Liver (tissue), 9 donors: ENCODE measurements around the gene ANKRD23. TPM values are rescaled to one million over a fixed set of nuclear protein-coding genes. Genes with fewer than 3 reads are reported as not detected.
"Not testable (repeated sequence)": the region's sequence is repeated elsewhere in the genome, so short reads cannot be mapped to it uniquely, and the experiment has no call there.

ENCODE experiments used
- DNase-seq: peaks from one replicate; pipeline ENCODE4 v3.0.0-alpha.2; 2017; ENCODE audit warnings: low spot score
- H3K27ac ChIP-seq, 2 donors: one replicate each; pipeline ENCODE4 v1.7.0; 2013; ENCODE audit warnings: inconsistent platforms in 2 of 2, low read length in 2 of 2, control low read depth in 1 of 2, low read depth in 1 of 2, mild to moderate bottlenecking in 1 of 2
- H3K27me3 ChIP-seq, 4 donors: one replicate each; pipeline versions ENCODE4 v1.6.1 to v1.7.0; 2013; ENCODE audit warnings: low read length in 3 of 4, inconsistent platforms in 1 of 4, mild to moderate bottlenecking in 1 of 4, moderate library complexity in 1 of 4; ENCODE audit not compliant: control insufficient read depth in 4 of 4, insufficient read depth in 4 of 4
- H3K36me3 ChIP-seq, 4 donors: one replicate each; pipeline versions ENCODE4 v1.6.1 to v1.7.0; 2013; ENCODE audit warnings: low read length in 3 of 4, mild to moderate bottlenecking in 3 of 4, low read depth in 1 of 4, moderate library complexity in 1 of 4; ENCODE audit not compliant: control insufficient read depth in 4 of 4, insufficient read depth in 3 of 4
- H3K4me1 ChIP-seq, 4 donors: one replicate each; pipeline versions ENCODE4 v1.6.1 to v1.7.0; 2013; ENCODE audit warnings: low read length in 3 of 4, mild to moderate bottlenecking in 3 of 4, moderate library complexity in 1 of 4; ENCODE audit not compliant: control insufficient read depth in 4 of 4, insufficient read depth in 4 of 4
- H3K4me3 ChIP-seq, 3 donors: one replicate each; pipeline versions ENCODE4 v1.6.1 to v1.7.0; 2013; ENCODE audit warnings: low read length in 3 of 3, control low read depth in 1 of 3, low read depth in 1 of 3, mild to moderate bottlenecking in 1 of 3
- H3K9ac ChIP-seq, 2 donors: one replicate each; pipeline ENCODE4 v1.7.0; 2013; ENCODE audit warnings: low read length in 2 of 2, mild to moderate bottlenecking in 2 of 2, moderate library complexity in 2 of 2, control low read depth in 1 of 2, low read depth in 1 of 2
- H3K9me3 ChIP-seq, 4 donors: one replicate each; pipeline versions ENCODE4 v1.6.1 to v1.7.0; 2013; ENCODE audit warnings: low read length in 3 of 4; ENCODE audit not compliant: control insufficient read depth in 4 of 4
- HNF4G ChIP-seq: IDR thresholded peaks from 2 replicates; pipeline ENCODE4 v1.6.1; 2016; ENCODE audit warnings: antibody characterized with exemption
- RAD21 ChIP-seq, 2 donors: IDR thresholded peaks; 2 replicates each; pipeline ENCODE4 v1.6.1; 2016; ENCODE audit warnings: antibody characterized with exemption in 2 of 2, mild to moderate bottlenecking in 2 of 2
- RXRA ChIP-seq, 2 donors: IDR thresholded peaks; 2 replicates each; pipeline ENCODE4 v1.6.1; 2017 to 2018; ENCODE audit warnings: antibody characterized with exemption in 2 of 2, mild to moderate bottlenecking in 1 of 2
- WGBS: extraction: QIAGEN DNeasy Blood & Tissue Kit; methylation state at CpG from one replicate; pipeline ENCODE4 v1.1.7; 2013; 5-methylcytosine and 5-hydroxymethylcytosine counted together
- polyA plus RNA-seq, 2 donors: library from polyadenylated mRNA; stranded (reverse) in 1 of 2; unstranded in 1 of 2; fragments of 200-250 nt in 1 of 2; fragments of >200 nt in 1 of 2; fragmentation: Nextera tagmentation in 1 of 2; extraction: Ambion mirVana in 1 of 2; gene quantifications; one replicate each; pipeline versions ENCODE4 v1.2.1 to v1.2.3, GENCODE V29; 2013 to 2015
- total RNA-seq, 2 donors: library from RNA; depleted of rRNA; stranded (reverse); fragments of >200 nt; gene quantifications; one replicate each; pipeline ENCODE4 v1.2.3, GENCODE V29; 2014
- TF ChIP-seq, protein P1 (sequence below): IDR thresholded peaks from 2 replicates; pipeline ENCODE4 v1.6.1; 2016; ENCODE audit warnings: antibody characterized with exemption, mild to moderate bottlenecking
- donor health status: healthy.
- donor health status: healthy.
- donor health status: healthy.
- donor health status: healthy.
- donor health status: healthy.

Gene ANKRD23
- total and polyA plus RNA-seq, 4 donors: 0.82 to 4.2 (median 1.9) TPM

DNA sequence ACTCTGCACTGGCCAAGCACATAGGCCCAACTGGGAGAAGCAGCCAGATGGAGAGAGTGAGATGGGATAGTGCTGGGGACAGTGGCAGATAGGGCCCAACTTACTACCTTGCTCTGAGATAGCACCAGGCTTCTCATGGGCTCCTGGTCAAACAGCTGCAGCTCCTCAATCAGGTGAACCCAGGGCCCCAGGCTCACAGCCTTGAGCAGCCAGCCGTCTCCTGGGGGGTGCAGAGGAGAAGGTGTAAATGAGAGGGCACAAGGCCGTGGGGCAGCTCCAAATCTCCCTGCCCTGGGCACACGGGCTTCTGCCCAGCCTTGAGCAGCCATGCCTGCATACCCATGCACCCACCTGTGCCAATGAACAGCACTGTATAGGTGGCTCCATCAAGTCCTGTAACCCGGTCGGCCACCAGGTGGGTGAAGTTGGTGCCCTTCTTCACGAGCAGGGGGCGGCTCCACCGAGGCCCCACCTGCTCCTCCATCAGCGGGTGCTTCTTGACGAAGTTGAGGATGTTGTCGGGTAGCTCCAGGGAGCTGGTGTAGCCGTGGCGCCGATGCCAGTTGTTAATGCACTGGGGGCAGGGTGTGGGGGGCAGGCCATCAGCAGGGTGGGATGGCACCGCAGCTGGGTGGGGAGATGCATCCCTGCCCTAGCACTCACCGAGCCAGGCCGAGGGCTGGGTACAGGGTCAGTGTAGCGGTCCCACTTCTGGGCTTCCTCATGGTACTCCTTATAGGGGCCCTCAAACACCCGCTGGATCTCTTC, 19.9 kb upstream of the ANKRD23 start (continued):
- TF ChIP-seq, protein P1, sequence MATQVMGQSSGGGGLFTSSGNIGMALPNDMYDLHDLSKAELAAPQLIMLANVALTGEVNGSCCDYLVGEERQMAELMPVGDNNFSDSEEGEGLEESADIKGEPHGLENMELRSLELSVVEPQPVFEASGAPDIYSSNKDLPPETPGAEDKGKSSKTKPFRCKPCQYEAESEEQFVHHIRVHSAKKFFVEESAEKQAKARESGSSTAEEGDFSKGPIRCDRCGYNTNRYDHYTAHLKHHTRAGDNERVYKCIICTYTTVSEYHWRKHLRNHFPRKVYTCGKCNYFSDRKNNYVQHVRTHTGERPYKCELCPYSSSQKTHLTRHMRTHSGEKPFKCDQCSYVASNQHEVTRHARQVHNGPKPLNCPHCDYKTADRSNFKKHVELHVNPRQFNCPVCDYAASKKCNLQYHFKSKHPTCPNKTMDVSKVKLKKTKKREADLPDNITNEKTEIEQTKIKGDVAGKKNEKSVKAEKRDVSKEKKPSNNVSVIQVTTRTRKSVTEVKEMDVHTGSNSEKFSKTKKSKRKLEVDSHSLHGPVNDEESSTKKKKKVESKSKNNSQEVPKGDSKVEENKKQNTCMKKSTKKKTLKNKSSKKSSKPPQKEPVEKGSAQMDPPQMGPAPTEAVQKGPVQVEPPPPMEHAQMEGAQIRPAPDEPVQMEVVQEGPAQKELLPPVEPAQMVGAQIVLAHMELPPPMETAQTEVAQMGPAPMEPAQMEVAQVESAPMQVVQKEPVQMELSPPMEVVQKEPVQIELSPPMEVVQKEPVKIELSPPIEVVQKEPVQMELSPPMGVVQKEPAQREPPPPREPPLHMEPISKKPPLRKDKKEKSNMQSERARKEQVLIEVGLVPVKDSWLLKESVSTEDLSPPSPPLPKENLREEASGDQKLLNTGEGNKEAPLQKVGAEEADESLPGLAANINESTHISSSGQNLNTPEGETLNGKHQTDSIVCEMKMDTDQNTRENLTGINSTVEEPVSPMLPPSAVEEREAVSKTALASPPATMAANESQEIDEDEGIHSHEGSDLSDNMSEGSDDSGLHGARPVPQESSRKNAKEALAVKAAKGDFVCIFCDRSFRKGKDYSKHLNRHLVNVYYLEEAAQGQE: no peak

DNA sequence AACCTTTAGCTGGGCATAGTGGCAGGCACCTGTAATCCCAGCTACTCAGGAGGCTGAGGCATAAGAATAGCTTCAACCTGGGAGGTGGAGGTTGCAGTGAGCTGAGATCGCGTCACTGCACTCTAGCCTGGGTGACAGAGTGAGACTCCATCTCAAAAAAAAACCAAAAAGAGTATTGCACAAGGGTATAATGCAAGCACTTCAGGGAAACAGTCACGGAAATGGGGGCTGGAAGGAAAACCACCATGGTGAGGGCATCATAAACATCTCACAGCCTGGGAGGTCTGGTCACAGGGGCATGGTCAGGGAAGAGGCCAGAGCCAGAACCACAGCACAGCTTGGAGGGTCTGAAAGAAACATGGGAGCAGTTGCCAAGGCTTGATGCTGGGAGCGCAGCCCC, 19.2 kb upstream of the ANKRD23 start:
- H3K27ac ChIP-seq: peak overlapping the region in 1 of 2 donors; percentile 65
- H3K4me3 ChIP-seq, H3K27me3 ChIP-seq, H3K9ac ChIP-seq, H3K9me3 ChIP-seq, DNase-seq: not testable (repeated sequence)
- peaks cover 19 to 81% (median 60%) of the 10 kb centered on the region in 4 donors for H3K4me1 ChIP-seq
- WGBS: 86% methylated on average over 4 of the region's 4 CpGs
- peaks cover 7 to 38% (median 14%) of the 10 kb centered on the region in 4 donors for H3K36me3 ChIP-seq

DNA sequence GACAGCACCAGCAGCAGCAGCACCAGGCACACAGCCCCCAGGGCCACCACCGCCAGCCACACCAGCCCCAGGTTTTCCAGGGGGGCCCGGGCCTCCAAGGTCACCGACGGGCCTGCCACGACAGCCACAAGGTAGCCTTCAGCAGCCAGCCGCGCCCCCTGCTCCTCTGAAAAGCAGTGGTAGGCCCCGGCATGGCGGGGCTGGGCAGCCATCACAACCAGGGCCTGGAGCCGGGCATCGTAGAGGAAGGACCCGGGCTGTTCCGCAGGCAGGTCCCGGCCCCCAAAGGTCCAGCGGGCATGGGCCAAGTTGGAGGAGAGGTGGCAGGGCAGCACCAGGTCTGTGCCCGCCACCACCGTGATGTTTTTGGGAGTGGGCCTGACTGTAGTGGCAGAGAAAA, 17.3 kb upstream of the ANKRD23 start:
- H3K9me3 ChIP-seq: no peaks in the 10 kb centered on the region
- H3K4me3 ChIP-seq: no peak overlapping the region
- H3K36me3 ChIP-seq: peaks cover 7 to 38% (median 14%) of the 10 kb centered on the region in 4 donors
- TF ChIP-seq HNF4G: no peak
- 96% methylated on average over 17 of the region's 17 CpGs for WGBS
- H3K9ac ChIP-seq: no peak overlapping the region
- H3K4me1 ChIP-seq: peaks cover 11 to 74% (median 55%) of the 10 kb centered on the region in 4 donors
- H3K27ac ChIP-seq: peak overlapping the region; percentile 78 to 80
- no peak for DNase-seq
- no peaks in the 10 kb centered on the region for H3K27me3 ChIP-seq

DNA sequence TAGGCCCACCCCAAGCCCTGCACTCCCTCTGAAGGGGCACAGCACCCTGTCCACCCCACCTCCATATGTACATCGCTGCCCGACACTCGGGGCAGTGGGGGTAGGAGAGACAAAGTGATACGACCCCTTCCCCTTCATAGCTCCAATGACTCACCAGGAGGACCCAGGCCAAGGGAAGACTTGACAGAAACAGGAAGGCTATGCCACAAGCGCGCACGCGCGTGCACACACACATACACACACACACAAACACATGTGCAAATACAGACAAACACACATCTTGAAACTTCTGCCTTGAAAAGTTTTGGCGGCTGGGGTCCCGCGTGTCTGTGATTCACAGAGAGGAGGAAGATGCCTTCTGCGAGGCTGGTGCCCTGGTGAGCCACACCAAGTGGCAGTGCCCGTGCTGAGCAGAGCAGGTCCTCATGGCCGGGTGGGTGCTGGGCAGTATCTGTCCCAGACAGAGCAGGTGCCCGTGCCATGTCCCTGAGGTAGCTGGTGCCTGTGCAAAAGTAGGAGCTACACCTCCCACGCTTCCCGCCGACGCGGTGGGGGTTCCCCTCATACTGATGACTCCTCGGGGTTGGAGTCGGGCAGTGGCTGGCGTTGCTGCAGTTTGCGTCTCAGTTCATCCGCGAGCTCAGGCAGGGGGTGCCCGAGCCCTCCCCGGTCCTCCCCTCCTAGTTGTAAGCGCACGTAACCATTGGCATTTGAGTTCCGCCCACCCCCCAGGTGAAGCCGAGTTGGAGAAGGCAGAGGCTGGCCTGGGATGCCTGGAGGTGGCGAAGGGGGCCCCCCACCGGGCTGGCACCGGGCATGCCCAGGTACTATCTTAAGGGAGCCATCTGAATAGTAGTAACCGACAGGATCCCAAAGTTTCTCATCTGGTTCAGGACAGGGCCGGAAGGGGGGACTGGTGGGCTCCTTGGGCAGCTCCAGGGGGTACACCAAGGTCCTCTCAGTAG, 16.5 kb upstream of the ANKRD23 start:
- Histone ChIP-seq H3K27me3 (no peaks in the 10 kb centered on the region), H3K9me3 (no peaks in the 10 kb centered on the region), H3K27ac (peak overlapping the region; percentile 78 to 80), H3K9ac (no peak overlapping the region), H3K36me3 (peaks cover 7 to 32% (median 12%) of the 10 kb centered on the region in 4 donors), H3K4me1 (peaks cover 12 to 68% (median 49%) of the 10 kb centered on the region in 4 donors), H3K4me3 (no peak overlapping the region)
- no peak for TF ChIP-seq RXRA (IDR thresholded peaks at IDR 0.05)
- no peak for TF ChIP-seq RAD21 (IDR thresholded peaks at IDR 0.05)
- DNase-seq: no peak
- 76% methylated on average over 38 of the region's 38 CpGs for WGBS
